HG03159 (cell line): ENCODE data around the gene TSPAN14.
"Not testable (repeated sequence)": the region's sequence is repeated elsewhere in the genome, so short reads cannot be mapped to it uniquely, and the experiment has no call there.

Experiments
- ATAC-seq: cut with Tn5 transposase; IDR thresholded peaks from one replicate; pipeline ENCODE4 v1.9.1; 2021; ENCODE audit warnings: mild to moderate bottlenecking, moderate library complexity; ENCODE audit not compliant: unreplicated experiment

Gene TSPAN14

DNA sequence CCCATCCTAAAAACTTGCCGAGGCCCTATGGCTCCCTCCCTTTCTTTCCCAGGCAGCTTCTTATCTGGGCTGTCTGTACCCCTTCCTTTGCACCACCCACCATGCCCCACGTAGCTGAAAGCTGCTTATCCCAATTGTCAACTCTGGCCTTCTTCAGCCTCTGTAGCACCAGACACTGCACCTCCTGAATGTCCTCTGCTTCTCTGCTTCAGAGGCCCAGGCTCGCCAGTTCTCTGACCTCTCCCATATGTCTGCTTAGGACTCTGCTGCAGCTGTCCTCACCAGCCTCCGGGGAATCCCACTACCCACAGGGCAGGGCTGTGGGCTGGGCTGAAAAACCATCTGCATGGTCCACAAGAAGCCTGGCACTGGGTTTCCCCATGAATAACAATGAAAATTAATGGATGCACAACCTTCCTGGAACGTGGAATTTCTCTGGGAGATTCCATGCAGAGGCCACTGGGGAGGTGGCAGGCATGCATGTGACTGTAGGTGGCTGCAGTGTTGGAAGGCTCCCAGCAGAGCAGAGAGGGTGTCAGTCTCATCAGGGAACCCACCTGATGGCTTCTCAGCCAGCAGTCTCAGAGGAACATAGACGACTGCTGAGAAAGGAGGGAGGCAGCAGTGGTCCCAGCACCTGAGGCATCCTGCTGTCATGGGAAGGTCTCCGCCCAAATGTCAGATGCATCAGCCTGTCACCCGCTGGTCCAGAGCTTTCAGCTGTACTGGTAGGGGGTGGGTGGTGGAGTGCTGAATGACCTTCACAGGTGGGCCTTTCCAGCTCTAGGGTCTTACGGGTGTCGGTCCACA lies 66.8 kb downstream of the TSPAN14 start:
- no peak for ATAC-seq

DNA sequence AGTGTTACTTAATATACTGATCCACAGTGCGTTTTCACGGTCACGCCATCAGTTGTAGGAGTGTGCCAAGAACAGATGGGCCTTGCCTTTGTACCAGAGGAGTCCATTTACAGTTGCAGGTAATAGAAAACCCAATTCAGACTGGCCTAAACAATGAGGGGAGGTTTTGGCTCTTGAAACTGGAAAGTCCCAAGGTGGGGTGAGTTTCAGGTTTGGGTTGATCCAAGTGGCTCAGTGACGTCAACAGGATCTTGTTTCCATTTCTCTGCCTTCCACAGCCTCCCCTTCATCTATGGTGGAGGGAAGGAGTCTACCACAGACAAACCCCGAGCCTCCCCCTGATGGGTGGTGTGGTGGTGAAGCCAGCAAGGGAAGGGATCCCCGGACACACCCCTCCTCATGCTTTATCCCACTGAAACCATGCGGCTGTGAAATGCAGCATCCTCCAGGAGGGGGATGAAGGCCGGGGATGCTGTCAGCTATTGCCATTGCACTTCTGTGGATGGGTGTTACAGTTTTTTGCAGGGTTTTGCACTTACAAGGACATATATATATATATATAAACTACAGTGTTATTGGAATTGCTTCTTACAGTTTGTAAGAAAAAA lies 68.8 kb downstream of the TSPAN14 start:
- no peak for ATAC-seq

DNA sequence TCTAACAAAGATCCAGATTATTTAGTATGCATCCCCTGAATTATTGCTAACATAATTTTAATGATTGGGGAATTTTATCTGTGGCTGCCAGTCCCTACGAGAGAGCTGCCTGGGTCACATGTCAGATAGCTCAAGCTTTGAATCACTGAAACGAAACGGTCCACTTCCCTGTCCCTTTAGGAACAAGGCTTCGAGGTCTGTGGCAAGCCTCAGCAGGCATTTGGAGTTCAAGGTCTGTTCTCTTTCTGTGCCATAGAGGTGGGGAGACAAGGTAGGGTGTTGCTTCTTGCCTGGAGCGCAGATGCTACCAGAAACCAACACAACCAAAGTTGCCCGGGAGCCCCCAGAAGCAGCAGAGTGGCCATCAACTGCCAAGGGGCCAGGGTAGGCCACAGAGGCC lies 69.7 kb downstream of the TSPAN14 start:
- no peak for ATAC-seq

DNA sequence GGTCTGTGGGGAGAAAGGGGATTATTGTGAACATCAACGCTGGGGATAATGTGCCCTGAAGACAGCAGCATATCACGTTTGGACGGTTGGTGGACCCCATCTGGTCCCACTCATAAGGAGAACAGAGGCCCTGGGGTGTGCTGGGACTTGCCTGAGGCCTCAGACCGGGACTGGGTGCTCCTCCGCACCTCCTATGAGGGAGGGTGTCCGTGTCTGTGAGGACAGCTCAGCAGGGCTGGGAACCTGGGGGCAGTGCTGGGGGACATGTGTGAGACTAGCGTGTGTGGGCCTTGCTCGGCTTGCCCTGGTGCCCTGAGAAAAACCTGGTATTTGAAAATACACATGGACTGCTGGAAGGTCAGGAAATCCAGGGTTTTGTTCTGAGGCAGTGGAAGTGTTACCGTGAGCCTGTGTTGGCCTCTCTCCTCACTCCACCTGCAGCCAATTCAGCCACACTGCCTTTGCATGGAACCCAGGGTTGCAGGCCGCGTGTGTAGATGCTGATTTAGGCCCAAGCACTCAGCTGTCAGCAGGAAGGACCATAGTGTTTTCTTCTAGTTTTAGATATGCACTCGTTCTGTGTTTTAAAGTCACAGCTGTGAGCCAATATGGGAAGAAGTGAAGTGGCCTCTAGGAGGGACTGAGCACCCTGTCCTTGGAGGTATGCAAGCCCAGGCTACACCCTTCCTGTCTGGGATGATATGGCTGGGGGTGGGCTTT lies 70.2 kb downstream of the TSPAN14 start:
- no peak for ATAC-seq

DNA sequence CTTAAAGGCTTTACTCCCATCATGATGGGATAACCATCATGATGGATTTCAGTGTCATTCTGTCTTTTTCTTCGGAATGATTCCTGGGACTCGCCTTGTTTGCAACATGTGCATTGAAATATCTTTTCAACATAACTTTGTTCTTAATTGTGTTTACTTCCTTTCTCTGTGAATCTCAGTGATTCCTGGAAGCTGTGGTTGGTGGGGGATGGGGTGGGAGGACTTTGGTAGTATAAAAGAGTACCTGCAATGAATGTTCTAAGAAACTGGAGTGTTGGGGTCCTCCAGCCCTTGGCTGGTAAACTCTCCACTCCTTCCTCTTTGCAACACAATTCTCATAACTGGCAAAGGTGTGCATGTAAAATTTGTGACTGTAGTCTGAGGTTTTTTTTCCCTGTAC lies 72.1 kb downstream of the TSPAN14 start:
- ATAC-seq: no peak

DNA sequence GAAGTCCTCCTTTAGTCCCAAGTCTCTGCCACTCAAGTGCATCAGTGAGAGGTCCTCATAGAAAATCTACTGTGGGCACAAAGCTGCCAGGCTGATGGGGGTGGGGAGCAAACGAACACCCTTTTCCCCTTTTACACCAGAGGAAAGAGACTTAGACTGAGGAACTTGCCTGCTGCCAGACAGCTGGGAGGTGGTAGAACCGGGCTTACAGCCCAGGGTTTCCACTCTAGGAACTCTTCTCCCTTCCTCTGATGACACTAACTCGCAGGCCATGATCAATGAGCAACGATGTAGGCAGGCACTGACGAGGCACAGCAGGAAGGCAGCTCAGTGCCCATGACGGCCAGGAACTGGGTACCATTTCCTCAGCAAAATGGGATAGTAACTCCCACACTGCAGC lies 72.6 kb downstream of the TSPAN14 start:
- ATAC-seq: no peak

DNA sequence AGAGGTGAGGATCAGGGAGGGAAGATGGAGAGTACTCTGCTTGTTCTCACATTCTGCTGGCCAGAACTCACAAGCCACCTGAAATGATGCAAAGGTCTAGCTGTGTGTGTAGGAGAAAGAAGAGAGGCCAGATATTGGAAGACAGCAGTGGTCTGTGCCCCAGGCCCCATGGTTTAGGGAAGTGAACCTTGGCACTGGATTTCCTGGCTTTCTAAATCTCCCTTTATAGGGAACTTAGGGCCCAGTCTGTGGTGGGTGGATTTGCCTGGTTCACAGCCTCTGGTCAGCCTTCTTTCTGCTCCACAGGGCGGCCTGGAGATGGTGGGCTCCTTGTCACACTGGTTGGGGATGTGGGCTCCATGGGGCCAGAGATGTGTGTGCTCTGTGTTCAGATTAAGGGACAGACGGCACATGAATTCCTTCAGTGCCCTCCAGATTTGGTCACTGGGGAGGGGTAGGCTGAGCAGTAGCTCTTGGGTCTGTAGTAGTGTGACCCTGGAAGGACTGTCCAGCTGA lies 74.1 kb downstream of the TSPAN14 start:
- ATAC-seq: no peak

DNA sequence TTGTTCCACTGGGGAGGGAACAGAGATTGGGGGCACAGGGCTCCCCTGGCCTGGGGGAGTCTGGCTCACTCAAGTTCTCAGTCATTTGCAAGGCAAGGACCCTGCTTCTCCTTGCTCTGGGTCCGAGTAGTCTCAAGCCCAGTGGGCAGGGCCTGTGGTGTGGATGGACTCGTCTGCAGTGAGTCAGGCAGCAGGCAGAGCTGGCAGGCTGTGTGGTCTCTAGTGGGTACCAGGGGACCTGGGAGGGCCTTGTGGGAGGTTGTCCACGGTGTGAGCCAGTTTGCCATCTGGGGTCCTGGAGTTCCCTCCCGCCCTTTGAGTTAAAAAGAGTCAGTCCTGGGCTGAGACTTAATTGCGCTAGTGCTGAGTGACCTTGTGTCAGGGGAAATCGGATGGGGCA lies 74.8 kb downstream of the TSPAN14 start:
- no peak for ATAC-seq

DNA sequence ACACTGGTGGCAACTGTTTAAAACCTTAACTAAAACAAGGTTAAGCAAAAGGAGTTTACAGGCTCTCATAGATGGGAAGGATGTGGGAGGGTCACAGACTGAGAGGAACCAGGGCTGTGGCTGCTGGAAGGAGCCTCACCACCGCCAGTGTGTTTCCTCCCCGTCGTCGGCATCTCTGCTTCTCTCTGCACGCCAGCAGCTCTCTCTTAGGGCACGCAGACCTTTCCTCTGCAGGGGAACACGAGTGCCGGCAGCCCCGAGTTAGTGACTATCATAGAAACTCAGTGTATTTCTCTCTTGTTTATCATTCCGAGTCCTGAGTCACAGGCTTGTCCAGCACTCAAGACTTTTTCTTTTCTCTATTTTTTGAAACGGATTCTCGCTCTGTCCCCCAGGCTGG lies 75.5 kb downstream of the TSPAN14 start:
- ATAC-seq: no peak

DNA sequence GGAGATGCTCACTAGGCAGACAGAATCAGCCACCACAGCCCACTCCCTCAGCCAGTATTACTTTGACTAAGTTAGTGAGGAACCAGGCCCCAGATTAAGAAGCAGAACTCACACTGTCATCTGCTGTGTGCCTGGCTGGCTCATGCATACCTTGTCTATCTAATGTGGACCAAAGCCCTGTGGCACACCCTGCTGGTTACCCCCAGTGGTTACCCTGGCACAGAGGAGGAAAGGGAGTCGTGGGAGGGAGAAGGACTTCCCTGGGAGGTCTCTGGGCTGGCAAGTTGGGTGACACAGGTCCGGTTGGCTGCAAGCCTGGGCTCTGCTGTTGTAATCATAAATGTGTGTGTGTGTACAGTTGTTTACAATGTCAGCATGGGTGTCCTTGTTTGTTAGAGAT lies 76.1 kb downstream of the TSPAN14 start:
- no peak for ATAC-seq

DNA sequence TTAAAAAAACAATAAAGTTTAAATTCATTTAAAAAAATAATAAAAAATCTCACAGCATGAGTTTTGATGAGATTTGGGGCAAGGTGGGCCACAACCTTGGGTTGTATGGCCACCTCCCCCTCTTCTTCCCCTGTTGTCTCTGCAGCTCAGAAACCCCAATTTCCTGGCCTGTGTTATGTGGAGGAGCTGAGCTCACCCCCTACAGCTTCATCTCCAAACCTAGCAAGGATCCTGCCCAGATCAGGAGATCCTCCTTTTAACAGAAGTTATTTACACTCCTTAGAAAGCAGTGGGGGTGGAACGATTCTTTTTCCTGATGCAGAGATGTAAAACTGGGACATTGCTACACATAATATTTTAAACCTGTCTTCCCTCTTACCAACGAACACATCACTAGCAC lies 76.7 kb downstream of the TSPAN14 start:
- ATAC-seq: no peak

DNA sequence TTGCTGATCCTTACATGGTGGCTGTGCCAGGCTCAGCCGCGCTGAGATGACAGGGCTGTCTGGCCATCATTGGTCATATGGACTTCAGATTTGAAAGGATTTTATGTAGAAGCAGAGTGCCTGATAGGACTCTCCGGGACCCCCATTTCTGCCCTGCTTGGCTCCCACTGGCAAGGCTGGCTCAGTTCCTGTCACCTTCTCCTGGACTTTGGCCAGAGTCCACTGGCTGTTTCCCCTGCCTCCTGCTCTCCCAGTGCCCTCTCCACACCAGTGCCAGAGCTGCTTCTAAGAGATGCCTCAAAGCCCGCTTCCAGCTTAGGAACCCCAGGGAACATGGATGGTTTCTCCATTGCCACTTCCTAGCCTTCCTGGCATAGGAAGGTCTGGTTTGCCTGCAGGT lies 78.5 kb downstream of the TSPAN14 start:
- no peak for ATAC-seq

DNA sequence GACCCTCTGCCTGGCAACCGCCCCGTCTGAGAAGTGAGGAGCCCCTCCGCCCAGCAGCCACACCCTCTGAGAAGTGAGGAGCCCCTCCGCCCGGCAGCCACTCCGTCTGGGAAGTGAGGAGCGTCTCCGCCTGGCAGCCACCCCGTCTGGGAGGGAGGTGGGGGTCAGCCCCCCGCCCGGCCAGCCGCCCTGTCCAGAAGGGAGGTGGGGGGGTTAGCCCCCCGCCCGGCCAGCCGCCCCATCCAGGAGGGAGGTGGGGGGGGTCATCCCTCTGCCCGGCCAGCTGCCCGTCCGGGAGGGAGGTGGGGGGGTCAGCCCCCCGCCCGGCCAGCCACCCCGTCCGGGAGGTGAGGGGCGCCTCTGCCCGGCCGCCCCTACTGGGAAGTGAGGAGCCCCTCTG lies 79.9 kb downstream of the TSPAN14 start:
- not testable (repeated sequence) for ATAC-seq

DNA sequence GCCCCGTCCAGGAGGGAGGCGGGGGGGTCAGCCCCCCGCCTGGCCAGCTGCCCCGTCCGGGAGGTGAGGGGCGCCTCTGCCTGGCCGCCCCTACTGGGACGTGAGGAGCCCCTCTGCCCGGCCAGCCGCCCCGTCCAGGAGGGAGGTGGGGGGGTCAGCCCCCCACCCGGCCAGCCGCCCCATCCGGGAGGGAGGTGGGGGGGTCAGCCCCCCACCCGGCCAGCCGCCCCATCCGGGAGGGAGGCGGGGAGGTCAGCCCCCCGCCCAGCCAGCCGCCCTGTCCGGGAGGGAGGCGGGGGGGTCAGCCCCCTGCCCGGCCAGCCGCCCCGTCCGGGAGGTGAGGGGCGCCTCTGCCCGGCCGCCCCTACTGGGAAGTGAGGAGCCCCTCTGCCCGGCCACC lies 80.5 kb downstream of the TSPAN14 start:
- not testable (repeated sequence) for ATAC-seq

DNA sequence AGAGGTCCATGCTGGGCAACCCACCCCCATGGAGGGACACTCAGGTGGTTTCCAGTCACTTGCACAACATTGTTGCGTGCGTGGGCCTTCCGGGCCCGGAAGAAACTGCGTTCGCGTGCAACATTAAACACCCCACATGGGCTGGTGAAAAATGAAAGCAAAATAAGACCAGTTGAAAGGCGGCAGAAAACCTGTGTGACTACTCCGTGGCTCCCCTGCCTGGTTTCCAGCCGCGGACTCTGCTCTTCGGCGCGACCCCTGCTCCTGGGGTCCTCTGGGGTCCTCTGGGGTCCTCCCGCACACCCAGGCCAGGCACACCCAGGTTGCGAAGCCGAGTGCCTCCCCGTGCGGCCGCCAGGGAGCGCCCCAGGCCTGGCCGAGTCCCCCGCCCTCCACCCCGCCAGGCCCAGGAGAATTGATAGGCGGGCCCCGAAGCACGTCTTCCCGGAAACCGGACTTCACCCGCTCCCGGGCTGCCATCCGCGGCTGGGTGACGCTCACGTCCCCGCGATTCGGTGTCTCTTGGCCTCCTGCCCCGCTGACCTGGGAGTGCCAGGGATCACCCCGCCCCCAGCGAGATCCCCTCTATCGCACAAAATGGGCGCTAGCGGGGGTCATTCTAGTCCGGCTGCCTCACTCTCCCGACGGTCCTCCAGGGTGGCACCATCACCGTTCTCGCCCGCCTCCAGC lies 81.7 kb downstream of the TSPAN14 start:
- peak; percentile 91 for ATAC-seq

DNA sequence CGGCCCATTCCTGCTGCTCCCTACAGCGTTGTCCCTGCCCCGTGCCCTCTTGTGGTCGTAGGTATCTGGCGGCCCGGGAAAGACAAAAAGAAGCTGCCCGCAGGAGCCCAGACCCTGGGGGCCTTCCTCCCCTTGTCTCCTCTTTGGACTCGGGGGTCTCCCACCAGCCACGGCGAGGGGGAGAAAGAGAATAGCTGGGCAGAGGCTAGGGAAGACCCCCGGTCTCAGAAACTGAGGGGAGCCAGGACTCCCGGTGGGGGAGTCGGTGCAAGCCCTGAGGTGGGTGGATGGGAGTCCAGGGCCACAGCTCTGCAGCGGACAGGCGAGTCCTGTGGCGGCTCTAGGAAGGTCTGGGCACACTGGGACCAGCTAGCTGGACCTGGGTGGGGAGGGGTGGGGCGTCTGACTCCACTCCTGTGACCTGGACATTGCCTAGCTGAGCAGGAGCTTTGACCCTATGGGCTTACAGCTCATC lies 82.3 kb downstream of the TSPAN14 start:
- ATAC-seq: no peak

DNA sequence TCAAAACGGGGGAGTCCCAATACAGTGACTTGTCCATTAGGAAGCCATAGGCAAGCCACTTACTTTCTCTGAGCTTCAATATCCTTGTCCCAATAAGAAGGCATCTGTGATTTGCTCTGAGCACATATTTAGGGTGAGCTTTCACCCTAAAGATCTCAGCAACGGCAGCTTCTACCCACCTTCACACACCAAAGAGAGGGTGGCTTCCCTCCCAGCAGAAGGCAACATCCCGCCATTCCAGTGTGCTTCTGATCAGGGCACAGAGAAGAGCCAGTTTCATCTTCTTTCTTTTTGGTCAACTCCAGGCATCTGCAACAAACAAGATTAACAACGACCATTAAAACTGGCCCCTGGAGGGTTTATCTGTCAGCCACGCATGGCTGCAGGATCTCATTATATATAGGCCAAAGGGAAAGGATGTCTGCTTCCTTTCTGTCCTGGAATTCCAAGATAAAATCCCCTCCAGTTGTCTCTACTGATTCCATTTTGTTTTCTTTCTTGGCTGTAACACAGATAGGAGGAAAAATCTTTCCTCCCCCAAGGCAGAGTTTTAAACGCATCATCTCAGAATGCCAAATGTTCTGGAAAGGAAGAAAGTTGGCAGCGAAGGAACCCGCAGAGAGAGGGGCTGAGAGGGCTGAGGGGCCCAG lies 83.1 kb downstream of the TSPAN14 start:
- ATAC-seq: no peak

DNA sequence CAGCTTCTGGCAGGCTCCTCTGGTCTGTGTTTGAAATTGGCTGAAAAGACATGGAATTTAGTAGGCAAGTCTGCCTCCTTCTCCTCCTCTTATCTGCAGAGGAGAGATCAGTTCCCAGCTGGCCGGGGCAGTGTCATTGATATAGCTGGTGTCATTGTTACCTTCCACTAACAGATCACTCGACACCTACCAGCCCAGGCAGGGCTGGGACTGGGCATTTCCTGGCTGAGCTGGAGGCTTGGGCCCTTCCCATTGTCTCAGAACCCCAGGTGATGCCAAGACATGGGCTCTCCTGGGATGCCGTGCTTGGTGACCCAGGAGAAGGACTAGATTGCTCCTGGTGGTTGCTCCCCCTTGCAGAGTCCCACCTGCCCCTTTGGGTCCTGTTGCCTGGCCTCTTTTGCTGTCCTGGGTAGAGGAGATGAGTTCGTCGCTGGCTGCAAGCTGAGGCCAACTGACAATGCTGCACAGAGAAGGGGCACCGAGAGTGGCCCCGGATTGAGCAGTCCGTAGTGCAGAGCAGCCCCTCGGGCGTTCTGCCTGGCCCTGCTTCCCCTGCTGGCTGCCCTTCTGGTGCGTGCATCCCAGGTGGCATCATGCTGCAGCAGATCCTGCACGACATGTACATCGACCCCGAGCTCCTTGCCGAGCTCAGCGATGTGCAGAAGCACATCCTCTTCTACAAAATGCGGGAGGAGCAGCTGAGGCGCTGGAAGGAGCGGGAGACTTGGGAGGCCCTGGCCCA lies 83.8 kb downstream of the TSPAN14 start, which contains the start of gene SH2D4B:
TSS of gene SH2D4B (plus strand) at position 167 of the 745 bp plus-strand sequence. CDS start at position 597, 430 bp downstream.
- no peak for ATAC-seq

DNA sequence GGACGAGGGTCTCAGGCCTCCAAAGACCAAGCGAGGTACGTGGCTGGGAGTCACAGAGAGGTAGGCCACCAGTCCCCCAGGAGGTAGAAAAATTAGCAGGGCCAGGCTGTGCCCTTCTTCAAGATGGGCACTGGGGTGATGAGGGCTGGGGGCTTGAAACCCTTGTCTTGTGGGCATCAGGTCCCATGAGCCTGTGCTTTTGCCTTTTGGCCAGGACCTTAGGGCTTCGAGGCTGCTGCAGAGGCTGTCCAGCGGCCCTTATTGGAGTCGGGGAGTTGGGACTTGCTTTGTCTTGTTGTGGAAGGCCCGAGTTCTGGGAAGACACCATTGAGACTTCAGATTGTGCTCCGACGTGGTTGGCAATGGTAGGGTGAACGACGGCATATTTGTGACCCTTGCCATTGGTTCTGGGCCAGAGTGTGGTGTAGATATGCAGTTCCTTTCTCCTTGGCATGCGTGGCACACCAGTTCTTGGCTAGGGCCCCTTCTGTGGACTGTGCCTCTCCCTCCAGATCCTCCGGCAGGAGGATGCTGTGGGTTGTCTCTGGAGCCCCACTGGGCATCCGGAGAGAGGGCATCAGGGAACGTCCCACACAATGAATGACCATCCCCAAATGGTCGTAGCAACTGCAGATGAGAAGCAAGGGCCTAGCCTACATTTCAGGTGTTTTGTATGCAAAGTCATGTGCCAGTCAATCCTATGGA lies 84.5 kb downstream of the TSPAN14 start:
- ATAC-seq: no peak
